ENCODE results near the gene IFNA14.
"Not testable (repeated sequence)": the region's sequence is repeated elsewhere in the genome, so short reads cannot be mapped to it uniquely, and the experiment has no call there.

Gene IFNA14

GRCh38 chr9:21252721-21253547 is 13.1 kb upstream of the IFNA14 start:
- Histone ChIP-seq H3K27ac (ENCODE audit: low read length) (no peak overlapping the region), H3K36me3 (ENCODE audit: control insufficient read depth in 2 of 2, insufficient read depth in 2 of 2, low read length in 2 of 2) (no peaks in the 10 kb centered on the region), H3K4me1 (ENCODE audit: control insufficient read depth, insufficient read depth, low read length) (no peaks in the 10 kb centered on the region), H3K27me3 (ENCODE audit: control insufficient read depth in 1 of 2, insufficient read depth in 2 of 2, low read length in 2 of 2) (peaks cover 0 to 2% of the 10 kb centered on the region in 2 donors), H3K9me3 (ENCODE audit: control insufficient read depth in 2 of 2, low read length in 2 of 2) (no peaks in the 10 kb centered on the region), H3K4me3 (ENCODE audit: low read length in 2 of 2) (no peak overlapping the region), H3K9ac (ENCODE audit: low read length in 2 of 2) (no peak overlapping the region)

GRCh38 chr9:21251638-21252037 is 11.8 kb upstream of the IFNA14 start:
- no peak overlapping the region for H3K9ac ChIP-seq (ENCODE audit: low read length in 2 of 2)
- H3K4me1 ChIP-seq (ENCODE audit: control insufficient read depth, insufficient read depth, low read length): no peaks in the 10 kb centered on the region
- no peaks in the 10 kb centered on the region for H3K36me3 ChIP-seq (ENCODE audit: control insufficient read depth in 2 of 2, insufficient read depth in 2 of 2, low read length in 2 of 2)
- no peaks in the 10 kb centered on the region for H3K9me3 ChIP-seq (ENCODE audit: control insufficient read depth in 2 of 2, low read length in 2 of 2)
- no peak overlapping the region for H3K27ac ChIP-seq (ENCODE audit: low read length)
- no peak overlapping the region for H3K4me3 ChIP-seq (ENCODE audit: low read length in 2 of 2)
- peaks cover 0 to 2% of the 10 kb centered on the region in 2 donors for H3K27me3 ChIP-seq (ENCODE audit: control insufficient read depth in 1 of 2, insufficient read depth in 2 of 2, low read length in 2 of 2)

- H3K4me1 ChIP-seq (ENCODE audit: control insufficient read depth, insufficient read depth, low read length): no peaks in the 10 kb centered on the region
- no peak overlapping the region for H3K9ac ChIP-seq (ENCODE audit: low read length in 2 of 2)
- H3K27ac ChIP-seq (ENCODE audit: low read length): no peak overlapping the region
- no peaks in the 10 kb centered on the region for H3K9me3 ChIP-seq (ENCODE audit: control insufficient read depth in 2 of 2, low read length in 2 of 2)
- peaks cover 0 to 2% of the 10 kb centered on the region in 2 donors for H3K27me3 ChIP-seq (ENCODE audit: control insufficient read depth in 1 of 2, insufficient read depth in 2 of 2, low read length in 2 of 2)
- no peaks in the 10 kb centered on the region for H3K36me3 ChIP-seq (ENCODE audit: control insufficient read depth in 2 of 2, insufficient read depth in 2 of 2, low read length in 2 of 2)
- no peak overlapping the region for H3K4me3 ChIP-seq (ENCODE audit: low read length in 2 of 2)
These were observed 11.4 kb upstream of the IFNA14 start for GRCh38 chr9:21251190-21251589.

GRCh38 chr9:21244836-21245235 is 5.0 kb upstream of the IFNA14 start:
- H3K4me1 ChIP-seq (ENCODE audit: control insufficient read depth, insufficient read depth, low read length): no peaks in the 10 kb centered on the region
- H3K4me3 ChIP-seq (ENCODE audit: low read length in 2 of 2): no peak overlapping the region
- H3K27me3 ChIP-seq (ENCODE audit: control insufficient read depth in 1 of 2, insufficient read depth in 2 of 2, low read length in 2 of 2): no peaks in the 10 kb centered on the region
- no peaks in the 10 kb centered on the region for H3K36me3 ChIP-seq (ENCODE audit: control insufficient read depth in 2 of 2, insufficient read depth in 2 of 2, low read length in 2 of 2)
- H3K27ac ChIP-seq (ENCODE audit: low read length): no peak overlapping the region
- no peaks in the 10 kb centered on the region for H3K9me3 ChIP-seq (ENCODE audit: control insufficient read depth in 2 of 2, low read length in 2 of 2)
- H3K9ac ChIP-seq (ENCODE audit: low read length in 2 of 2): no peak overlapping the region

GRCh38 chr9:21236360-21236714 is 3.5 kb downstream of the IFNA14 start:
- H3K4me1 ChIP-seq (ENCODE audit: control insufficient read depth, insufficient read depth, low read length); H3K9ac ChIP-seq (ENCODE audit: low read length in 2 of 2); H3K36me3 ChIP-seq (ENCODE audit: control insufficient read depth in 2 of 2, insufficient read depth in 2 of 2, low read length in 2 of 2); H3K27ac ChIP-seq (ENCODE audit: low read length); H3K4me3 ChIP-seq (ENCODE audit: low read length in 2 of 2); H3K27me3 ChIP-seq (ENCODE audit: control insufficient read depth in 1 of 2, insufficient read depth in 2 of 2, low read length in 2 of 2); H3K9me3 ChIP-seq (ENCODE audit: control insufficient read depth in 2 of 2, low read length in 2 of 2): not testable (repeated sequence)

- not testable (repeated sequence) for H3K4me3 ChIP-seq (ENCODE audit: low read length in 2 of 2); H3K9ac ChIP-seq (ENCODE audit: low read length in 2 of 2); H3K9me3 ChIP-seq (ENCODE audit: control insufficient read depth in 2 of 2, low read length in 2 of 2); H3K36me3 ChIP-seq (ENCODE audit: control insufficient read depth in 2 of 2, insufficient read depth in 2 of 2, low read length in 2 of 2); H3K27ac ChIP-seq (ENCODE audit: low read length); H3K4me1 ChIP-seq (ENCODE audit: control insufficient read depth, insufficient read depth, low read length); H3K27me3 ChIP-seq (ENCODE audit: control insufficient read depth in 1 of 2, insufficient read depth in 2 of 2, low read length in 2 of 2)
These were observed 4.1 kb downstream of the IFNA14 start for GRCh38 chr9:21235468-21236359.

GRCh38 chr9:21234153-21234687 is 5.6 kb downstream of the IFNA14 start:
- H3K27me3 ChIP-seq (ENCODE audit: control insufficient read depth in 1 of 2, insufficient read depth in 2 of 2, low read length in 2 of 2): no peaks in the 10 kb centered on the region
- no peak overlapping the region for H3K4me3 ChIP-seq (ENCODE audit: low read length in 2 of 2)
- H3K27ac ChIP-seq (ENCODE audit: low read length): no peak overlapping the region
- H3K36me3 ChIP-seq (ENCODE audit: control insufficient read depth in 2 of 2, insufficient read depth in 2 of 2, low read length in 2 of 2): no peaks in the 10 kb centered on the region
- H3K9ac ChIP-seq (ENCODE audit: low read length in 2 of 2): no peak overlapping the region
- no peaks in the 10 kb centered on the region for H3K4me1 ChIP-seq (ENCODE audit: control insufficient read depth, insufficient read depth, low read length)
- H3K9me3 ChIP-seq (ENCODE audit: control insufficient read depth in 2 of 2, low read length in 2 of 2): no peaks in the 10 kb centered on the region

GRCh38 chr9:21233258-21233657 is 6.5 kb downstream of the IFNA14 start:
- no peaks in the 10 kb centered on the region for H3K4me1 ChIP-seq (ENCODE audit: control insufficient read depth, insufficient read depth, low read length)
- no peaks in the 10 kb centered on the region for H3K9me3 ChIP-seq (ENCODE audit: control insufficient read depth in 2 of 2, low read length in 2 of 2)
- H3K36me3 ChIP-seq (ENCODE audit: control insufficient read depth in 2 of 2, insufficient read depth in 2 of 2, low read length in 2 of 2): no peaks in the 10 kb centered on the region
- no peak overlapping the region for H3K27ac ChIP-seq (ENCODE audit: low read length)
- no peak overlapping the region for H3K4me3 ChIP-seq (ENCODE audit: low read length in 2 of 2)
- H3K9ac ChIP-seq (ENCODE audit: low read length in 2 of 2): no peak overlapping the region
- no peaks in the 10 kb centered on the region for H3K27me3 ChIP-seq (ENCODE audit: control insufficient read depth in 1 of 2, insufficient read depth in 2 of 2, low read length in 2 of 2)

- Histone ChIP-seq H3K27me3 (ENCODE audit: control insufficient read depth in 1 of 2, insufficient read depth in 2 of 2, low read length in 2 of 2) (no peaks in the 10 kb centered on the region), H3K9ac (ENCODE audit: low read length in 2 of 2) (no peak within 1 kb of the TSS), H3K9me3 (ENCODE audit: control insufficient read depth in 2 of 2, low read length in 2 of 2) (no peaks in the 10 kb centered on the region), H3K27ac (ENCODE audit: low read length) (no peak within 1 kb of the TSS), H3K4me3 (ENCODE audit: low read length in 2 of 2) (no peak within 1 kb of the TSS), H3K36me3 (ENCODE audit: control insufficient read depth in 2 of 2, insufficient read depth in 2 of 2, low read length in 2 of 2) (no peaks in the 10 kb centered on the region), H3K4me1 (ENCODE audit: control insufficient read depth, insufficient read depth, low read length) (no peaks in the 10 kb centered on the region)
These were observed 11.7 kb downstream of the IFNA14 start, which contains the start of gene IFNA17 for GRCh38 chr9:21228122-21228521. TSS of gene IFNA17 (minus strand) at chr9:21228222. CDS start at chr9:21228173, 49 bp downstream.

- H3K27ac ChIP-seq (ENCODE audit: low read length); H3K9ac ChIP-seq (ENCODE audit: low read length in 2 of 2); H3K4me3 ChIP-seq (ENCODE audit: low read length in 2 of 2); H3K4me1 ChIP-seq (ENCODE audit: control insufficient read depth, insufficient read depth, low read length); H3K27me3 ChIP-seq (ENCODE audit: control insufficient read depth in 1 of 2, insufficient read depth in 2 of 2, low read length in 2 of 2); H3K9me3 ChIP-seq (ENCODE audit: control insufficient read depth in 2 of 2, low read length in 2 of 2); H3K36me3 ChIP-seq (ENCODE audit: control insufficient read depth in 2 of 2, insufficient read depth in 2 of 2, low read length in 2 of 2): not testable (repeated sequence)
These were observed 22.6 kb downstream of the IFNA14 start, which contains the start of gene IFNA16 for GRCh38 chr9:21217211-21217610. TSS of gene IFNA16 (minus strand) at chr9:21217311. CDS start at chr9:21217305, 6 bp downstream.

Measured in stomach smooth muscle (tissue), 2 donors.